ENCODE results near the gene ACOXL.

GRCh38 chr2:111119822-111120252 is 387.5 kb downstream of the ACOXL start:
- TF ChIP-seq RAD21 (IDR thresholded peaks at IDR 0.05 in 1 of 2, conservative IDR thresholded peaks at IDR 0.05 in 1 of 2; ENCODE audit: low read depth in 2 of 2, low read length in 2 of 2) (no peak), RNF2 (IDR thresholded peaks at IDR 0.05; ENCODE audit: borderline replicate concordance, low read depth, low read length, missing control alignments, poor library complexity, severe bottlenecking) (no peak), CTCF (IDR thresholded peaks at IDR 0.05; ENCODE audit: control extremely low read depth in 1 of 3, insufficient read depth in 1 of 3, low read depth in 1 of 3, low read length in 3 of 3) (no peak), ZNF274 (IDR thresholded peaks at IDR 0.05; ENCODE audit: borderline replicate concordance, extremely low read depth, low read length) (no peak), JUN (IDR thresholded peaks at IDR 0.05; ENCODE audit: low read depth, low read length) (no peak), KDM1A (IDR thresholded peaks at IDR 0.05; ENCODE audit: borderline replicate concordance, low read length) (no peak), EZH2 (IDR thresholded peaks at IDR 0.05; ENCODE audit: low read depth, low read length, severe bottlenecking) (no peak), CEBPB (IDR thresholded peaks at IDR 0.05; ENCODE audit: low read depth, low read length) (no peak), EP300 (IDR thresholded peaks at IDR 0.05; ENCODE audit: borderline replicate concordance in 1 of 2, low read depth in 2 of 2, low read length in 2 of 2) (no peak), CHD7 (IDR thresholded peaks at IDR 0.05; ENCODE audit: insufficient replicate concordance, low read length) (no peak)
